Nephron (organoid): Measurements from ENCODE around the gene NKD1.
"Not testable (repeated sequence)": the region's sequence is repeated elsewhere in the genome, so short reads cannot be mapped to it uniquely, and the experiment has no call there.

ENCODE experiments used
- H3K27ac Mint-ChIP-seq, 3 experiments: 2 replicates each; pipeline ENCODE4 v1.8.0; 2020; ENCODE audit warnings: mixed read lengths in 3 of 3, mild to moderate bottlenecking in 2 of 3, moderate library complexity in 1 of 3
- H3K27me3 Mint-ChIP-seq: 2 replicates; pipeline ENCODE4 v1.8.0; 2021; ENCODE audit warnings: low read depth, mild to moderate bottlenecking, moderate library complexity, mixed read lengths
- H3K36me3 Mint-ChIP-seq: 2 replicates; pipeline ENCODE4 v1.8.0; 2020; ENCODE audit warnings: low read depth, mixed read lengths
- H3K4me1 Mint-ChIP-seq: 2 replicates; pipeline ENCODE4 v1.8.0; 2020; ENCODE audit warnings: mixed read lengths
- H3K4me3 Mint-ChIP-seq, 3 experiments: 2 replicates each; pipeline ENCODE4 v1.8.0; 2020; ENCODE audit warnings: mild to moderate bottlenecking in 3 of 3, mixed read lengths in 3 of 3, moderate library complexity in 2 of 3
- H3K9me3 Mint-ChIP-seq: 2 replicates; pipeline ENCODE4 v1.8.0; 2020; ENCODE audit warnings: mixed read lengths
- TF ChIP-seq, protein P1 (sequence below), 3 experiments: fragments of 200-600 bp; sonication (generic); IDR thresholded peaks; one replicate each; pipeline ENCODE4 v1.5.0; 2021; ENCODE audit warnings: antibody characterized with exemption in 3 of 3; ENCODE audit not compliant: unreplicated experiment in 3 of 3

NKD1 gene

DNA sequence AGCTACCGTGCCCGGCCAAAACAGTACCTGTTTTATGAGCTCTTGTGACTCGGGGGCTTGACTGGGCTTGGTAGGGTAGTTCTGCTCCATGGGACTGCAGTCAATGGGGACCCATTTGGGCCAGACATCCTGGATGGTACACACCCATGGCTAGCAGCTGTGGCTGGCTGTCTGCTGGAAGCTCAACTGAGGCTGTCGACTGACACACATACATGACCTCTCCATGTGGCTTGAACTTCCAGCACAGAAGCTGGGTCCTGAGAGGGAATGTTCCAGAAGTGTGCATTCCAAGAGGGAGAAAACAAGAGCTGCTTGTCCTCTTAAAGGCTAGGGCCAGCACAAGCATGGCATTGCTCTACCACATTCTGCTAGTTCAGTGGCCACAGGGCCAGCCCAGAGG lies 14.9 kb upstream of the NKD1 start:
- TF ChIP-seq, protein P1, sequence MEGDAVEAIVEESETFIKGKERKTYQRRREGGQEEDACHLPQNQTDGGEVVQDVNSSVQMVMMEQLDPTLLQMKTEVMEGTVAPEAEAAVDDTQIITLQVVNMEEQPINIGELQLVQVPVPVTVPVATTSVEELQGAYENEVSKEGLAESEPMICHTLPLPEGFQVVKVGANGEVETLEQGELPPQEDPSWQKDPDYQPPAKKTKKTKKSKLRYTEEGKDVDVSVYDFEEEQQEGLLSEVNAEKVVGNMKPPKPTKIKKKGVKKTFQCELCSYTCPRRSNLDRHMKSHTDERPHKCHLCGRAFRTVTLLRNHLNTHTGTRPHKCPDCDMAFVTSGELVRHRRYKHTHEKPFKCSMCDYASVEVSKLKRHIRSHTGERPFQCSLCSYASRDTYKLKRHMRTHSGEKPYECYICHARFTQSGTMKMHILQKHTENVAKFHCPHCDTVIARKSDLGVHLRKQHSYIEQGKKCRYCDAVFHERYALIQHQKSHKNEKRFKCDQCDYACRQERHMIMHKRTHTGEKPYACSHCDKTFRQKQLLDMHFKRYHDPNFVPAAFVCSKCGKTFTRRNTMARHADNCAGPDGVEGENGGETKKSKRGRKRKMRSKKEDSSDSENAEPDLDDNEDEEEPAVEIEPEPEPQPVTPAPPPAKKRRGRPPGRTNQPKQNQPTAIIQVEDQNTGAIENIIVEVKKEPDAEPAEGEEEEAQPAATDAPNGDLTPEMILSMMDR (IDR thresholded peaks at IDR 0.05; ENCODE audit: unreplicated experiment in 3 of 3), result no peak
- no peaks in the 10 kb centered on the region for H3K36me3 Mint-ChIP-seq
- no peak overlapping the region for H3K4me3 Mint-ChIP-seq
- H3K9me3 Mint-ChIP-seq, result peaks cover 18% of the 10 kb centered on the region
- H3K4me1 Mint-ChIP-seq, result no peaks in the 10 kb centered on the region
- peaks cover 21% of the 10 kb centered on the region for H3K27me3 Mint-ChIP-seq
- H3K27ac Mint-ChIP-seq, result no peak overlapping the region

DNA sequence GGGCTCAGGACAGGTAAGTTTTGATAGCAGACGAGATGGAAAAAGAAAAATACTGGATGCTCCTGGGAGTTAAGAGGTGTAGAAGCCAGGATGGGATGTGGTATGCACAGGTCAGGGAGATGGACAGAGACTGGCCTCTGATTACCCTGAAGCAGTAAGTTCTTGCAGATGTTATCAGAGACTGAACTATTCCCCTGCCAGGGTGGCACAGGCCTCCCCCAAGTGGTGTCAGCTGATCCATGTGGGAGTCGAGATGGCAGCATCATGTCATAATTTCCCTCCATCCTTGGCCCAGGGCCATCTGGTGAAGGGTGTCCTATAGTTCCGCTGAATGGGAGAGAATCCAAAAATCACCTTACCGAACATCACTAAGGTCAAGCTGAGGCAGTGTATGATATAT lies 14.1 kb upstream of the NKD1 start:
- Mint-ChIP-seq H3K36me3 (no peaks in the 10 kb centered on the region), H3K27me3 (peaks cover 23% of the 10 kb centered on the region), H3K9me3 (peaks cover 12% of the 10 kb centered on the region), H3K4me3 (no peak overlapping the region), H3K4me1 (no peaks in the 10 kb centered on the region), H3K27ac (no peak overlapping the region)
- TF ChIP-seq, protein P1 (IDR thresholded peaks at IDR 0.05; ENCODE audit: unreplicated experiment in 3 of 3), result no peak

DNA sequence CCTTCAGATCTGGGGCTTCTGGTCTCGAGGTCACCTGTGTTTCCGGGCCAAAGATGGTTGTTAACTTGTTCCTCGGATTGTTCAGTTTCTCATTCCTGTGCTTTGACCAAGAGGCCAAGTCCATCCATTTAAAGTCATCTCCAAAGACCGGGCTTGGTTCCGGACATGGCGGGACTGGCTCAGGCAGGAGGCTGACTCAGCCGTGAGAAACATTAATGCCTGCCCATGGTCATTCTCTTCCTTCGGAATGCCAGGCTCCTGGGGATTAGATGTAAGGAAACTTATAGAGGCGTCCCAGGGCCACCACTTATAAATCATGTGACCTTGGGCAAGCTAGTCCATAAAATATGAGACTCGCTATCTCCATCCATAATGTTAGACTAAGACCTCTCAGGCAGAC lies 13.6 kb upstream of the NKD1 start:
- H3K4me1 Mint-ChIP-seq, result no peaks in the 10 kb centered on the region
- no peak overlapping the region for H3K4me3 Mint-ChIP-seq
- H3K36me3 Mint-ChIP-seq, result no peaks in the 10 kb centered on the region
- TF ChIP-seq, protein P1 (IDR thresholded peaks at IDR 0.05; ENCODE audit: unreplicated experiment in 3 of 3), result no peak
- H3K9me3 Mint-ChIP-seq, result peaks cover 12% of the 10 kb centered on the region
- peaks cover 28% of the 10 kb centered on the region for H3K27me3 Mint-ChIP-seq
- no peak overlapping the region for H3K27ac Mint-ChIP-seq

DNA sequence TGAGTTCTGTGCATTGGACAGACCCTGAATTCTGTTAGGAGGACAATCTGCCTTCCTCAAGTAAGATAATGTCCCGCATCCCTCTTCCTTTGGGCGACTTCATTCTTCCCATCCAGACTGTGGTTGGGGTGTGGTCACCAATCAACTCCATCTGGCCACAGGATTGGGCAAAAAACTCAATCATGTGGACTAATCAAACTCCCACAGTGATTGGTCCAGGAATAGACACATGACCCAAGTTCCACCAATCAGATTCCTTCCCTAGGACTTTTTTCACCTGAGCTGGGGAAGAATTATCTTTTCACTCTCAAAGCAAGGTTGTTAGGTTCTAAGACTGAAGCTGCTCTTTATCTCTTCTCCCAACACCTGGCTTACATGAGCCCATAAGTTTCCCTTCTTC lies 13.2 kb upstream of the NKD1 start:
- Mint-ChIP-seq H3K27me3 (peaks cover 28% of the 10 kb centered on the region), H3K4me3 (no peak overlapping the region), H3K27ac (no peak overlapping the region), H3K36me3 (no peaks in the 10 kb centered on the region), H3K4me1 (no peaks in the 10 kb centered on the region), H3K9me3 (peaks cover 10% of the 10 kb centered on the region)
- TF ChIP-seq, protein P1 (IDR thresholded peaks at IDR 0.05; ENCODE audit: unreplicated experiment in 3 of 3), result no peak

DNA sequence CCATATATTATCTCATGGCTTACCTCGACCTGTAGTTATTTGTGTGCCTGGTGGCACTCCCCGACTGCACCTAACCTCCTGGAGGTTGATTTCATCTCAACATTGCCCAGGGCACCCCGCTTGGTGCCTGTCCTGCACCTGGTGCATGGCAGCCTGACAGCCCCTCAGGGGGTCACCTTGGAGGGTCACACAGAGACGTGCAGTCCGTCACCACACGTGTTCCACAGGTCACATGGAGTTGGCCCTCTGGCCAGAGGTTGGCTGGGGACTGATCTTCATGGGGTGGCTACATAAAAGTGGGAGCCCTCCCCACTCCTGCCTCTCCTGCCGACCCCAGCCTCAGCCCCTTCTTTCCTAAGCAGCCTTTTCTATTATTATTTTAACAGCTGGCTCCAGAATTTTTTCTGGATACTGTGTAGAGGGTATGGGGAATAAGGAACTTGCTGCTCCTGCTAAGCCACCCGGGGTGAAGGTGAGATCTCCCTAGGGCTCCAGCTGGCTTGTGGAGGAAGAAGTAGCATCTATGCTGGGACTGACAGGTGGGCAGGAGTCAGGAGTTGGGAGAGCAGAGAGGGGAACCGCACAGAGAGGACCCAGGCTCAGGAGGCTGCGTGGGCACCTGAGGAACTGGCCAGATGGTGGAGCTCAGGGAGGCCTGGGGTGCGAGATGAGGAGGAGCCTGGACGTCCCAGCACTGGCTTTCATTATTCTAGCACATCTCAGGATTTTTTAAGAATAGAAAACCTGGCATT lies 12.5 kb upstream of the NKD1 start:
- TF ChIP-seq, protein P1 (IDR thresholded peaks at IDR 0.05; ENCODE audit: unreplicated experiment in 3 of 3), result no peak
- peaks cover 29% of the 10 kb centered on the region for H3K27me3 Mint-ChIP-seq
- no peak overlapping the region for H3K27ac Mint-ChIP-seq
- peaks cover 6% of the 10 kb centered on the region for H3K9me3 Mint-ChIP-seq
- no peaks in the 10 kb centered on the region for H3K36me3 Mint-ChIP-seq
- H3K4me3 Mint-ChIP-seq, result no peak overlapping the region
- no peaks in the 10 kb centered on the region for H3K4me1 Mint-ChIP-seq

DNA sequence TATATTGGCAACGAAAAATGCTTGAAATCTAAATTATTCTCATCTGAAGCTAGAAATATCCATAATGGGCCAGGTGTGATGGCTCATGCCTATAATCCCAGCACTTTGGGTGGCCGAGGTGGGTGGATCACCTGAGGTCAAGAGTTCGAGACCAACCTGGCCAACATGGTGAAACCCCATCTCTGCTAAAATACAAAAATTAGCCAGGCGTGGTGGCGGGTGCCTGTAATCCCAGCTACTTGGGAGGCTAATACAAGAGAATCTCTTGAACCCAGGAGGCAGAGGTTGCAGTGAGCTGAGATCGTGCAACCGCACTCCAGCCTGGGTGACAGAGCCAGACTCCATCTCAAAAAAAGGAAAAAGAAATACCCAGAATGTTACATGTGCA lies 11.9 kb upstream of the NKD1 start:
- not testable (repeated sequence) for H3K36me3 Mint-ChIP-seq, H3K4me3 Mint-ChIP-seq, H3K27ac Mint-ChIP-seq, H3K9me3 Mint-ChIP-seq, H3K4me1 Mint-ChIP-seq
- peaks cover 26% of the 10 kb centered on the region for H3K27me3 Mint-ChIP-seq
